Stimulated activated CD8-positive, alpha-beta memory T cell treated with anti-CD3 and anti-CD28 coated beads, Interleukin-12 subunit alpha, Interleukin-12 subunit beta, amount 100 ng/mL, for 4 hours (primary cell): ENCODE results near the gene TFCP2L1.

Experiments
- DNase-seq: peaks from one replicate; pipeline ENCODE4 v3.0.0-alpha.2; 2020; ENCODE audit warnings: low read depth

TFCP2L1 gene

DNA sequence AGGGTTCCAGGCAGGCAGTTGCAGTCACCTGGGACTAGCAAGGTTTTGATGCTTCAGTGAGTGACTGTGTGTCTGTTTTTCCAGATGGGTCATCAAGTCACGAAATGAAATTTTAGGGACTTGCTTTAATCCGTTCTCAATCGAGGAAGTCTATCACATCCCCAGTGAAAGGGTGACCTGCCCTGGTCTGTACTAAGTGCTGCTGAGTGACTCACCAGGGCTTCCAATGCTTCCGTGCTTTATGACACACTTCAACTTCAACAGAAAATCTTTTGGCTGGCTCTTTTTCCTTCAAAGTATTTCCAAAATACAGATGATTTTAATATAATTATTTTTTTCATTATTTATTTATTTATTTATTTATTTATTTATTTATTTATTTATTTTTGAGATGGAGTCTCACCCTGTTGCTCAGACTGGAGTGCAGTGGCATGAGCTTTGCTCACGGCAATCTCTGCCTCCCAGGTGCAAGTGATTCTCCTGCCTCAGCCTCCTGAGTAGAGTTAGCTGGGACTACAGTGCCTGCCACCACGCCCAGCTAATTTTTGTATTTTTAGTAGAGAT, 18.4 kb downstream of the TFCP2L1 start:
- DNase-seq: no peak

DNA sequence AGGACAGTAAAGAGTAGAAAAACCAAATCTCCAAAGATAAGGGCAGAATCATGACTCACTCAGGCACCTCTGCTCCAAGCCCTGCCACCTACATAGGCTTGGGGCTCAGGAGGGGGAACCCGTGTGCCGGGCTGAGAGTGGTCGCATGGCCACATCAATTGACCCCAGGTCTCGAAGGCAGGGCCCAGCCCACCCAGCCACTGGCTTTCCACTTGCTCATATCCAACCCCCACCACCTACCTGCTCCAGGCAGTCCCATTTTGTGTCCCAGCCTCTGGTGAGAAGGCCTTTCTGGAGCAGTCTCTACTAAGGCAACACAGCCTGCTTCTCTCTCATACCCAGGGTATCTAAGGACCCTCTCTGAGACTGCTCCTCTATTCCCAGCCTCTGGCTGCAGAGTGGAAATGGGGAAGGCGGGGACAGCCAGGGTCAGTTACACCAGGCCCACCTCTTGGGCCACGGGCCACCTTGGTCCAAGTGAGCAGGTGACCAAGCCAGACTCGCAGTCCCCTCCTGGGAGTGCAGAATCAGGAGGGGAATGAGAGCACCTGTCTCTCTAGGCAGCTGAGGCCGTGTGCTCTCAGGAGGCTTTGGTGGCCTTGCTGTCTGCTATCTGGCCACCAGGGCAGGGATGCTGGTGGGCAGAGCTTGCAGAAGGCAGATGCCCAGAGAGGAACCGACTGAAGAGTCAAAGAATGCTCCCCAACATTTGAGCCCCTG, 20.8 kb downstream of the TFCP2L1 start:
- DNase-seq: no peak

DNA sequence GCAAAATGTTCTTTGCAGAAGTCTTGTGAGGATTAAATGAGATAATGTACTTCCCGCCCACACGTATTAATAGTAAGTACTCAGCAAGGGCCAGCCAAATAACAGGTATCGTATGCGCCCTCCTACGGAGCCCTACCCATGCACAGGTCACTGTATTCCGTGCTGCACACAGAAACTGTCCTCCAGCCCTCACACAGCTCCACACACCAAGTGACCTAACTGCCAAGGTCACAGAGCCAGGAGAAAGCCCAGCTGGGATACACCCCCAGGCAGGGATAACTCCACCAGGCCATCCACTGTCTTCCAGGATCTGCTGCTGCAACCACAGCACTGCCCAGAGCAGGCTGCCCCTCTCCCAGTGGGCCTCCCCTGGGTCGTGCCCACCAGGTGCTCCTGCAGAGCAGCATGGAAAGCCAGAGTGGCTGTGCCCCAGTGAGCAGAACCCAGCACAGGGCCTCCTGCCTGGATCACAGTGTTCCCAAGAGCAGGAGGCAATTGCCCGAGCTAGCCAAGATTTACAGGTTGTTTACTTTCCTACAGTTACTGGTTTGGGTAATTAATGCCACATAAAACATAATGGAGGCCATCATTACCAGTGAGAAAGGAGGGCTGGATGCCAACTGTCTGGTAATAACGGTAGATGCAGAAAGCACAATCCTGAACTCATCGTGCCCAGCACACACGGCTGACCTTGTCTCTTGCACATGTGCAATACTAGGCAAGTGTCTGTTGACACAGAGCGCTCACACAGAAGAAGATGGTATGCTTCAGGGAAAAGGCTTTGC, 24.4 kb downstream of the TFCP2L1 start:
- no peak for DNase-seq

DNA sequence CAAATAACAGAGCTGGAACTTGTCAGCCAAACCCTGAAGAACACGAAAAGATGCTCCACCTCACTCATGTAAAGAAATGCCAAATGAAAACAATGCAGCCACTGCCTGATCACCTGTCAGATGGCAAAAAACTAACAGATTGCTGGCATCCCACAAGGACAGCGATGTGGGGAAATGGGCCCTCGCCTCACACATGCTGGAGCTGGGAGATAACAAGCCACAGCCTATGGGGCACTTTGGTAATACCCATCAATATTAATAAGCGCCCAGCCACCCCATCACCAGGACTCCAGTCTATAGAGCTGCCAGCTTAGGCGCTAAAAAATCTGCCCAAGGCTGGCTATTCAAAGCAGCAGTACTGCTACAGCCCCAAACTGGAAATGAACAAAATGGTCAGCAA, 27.0 kb downstream of the TFCP2L1 start:
- no peak for DNase-seq

DNA sequence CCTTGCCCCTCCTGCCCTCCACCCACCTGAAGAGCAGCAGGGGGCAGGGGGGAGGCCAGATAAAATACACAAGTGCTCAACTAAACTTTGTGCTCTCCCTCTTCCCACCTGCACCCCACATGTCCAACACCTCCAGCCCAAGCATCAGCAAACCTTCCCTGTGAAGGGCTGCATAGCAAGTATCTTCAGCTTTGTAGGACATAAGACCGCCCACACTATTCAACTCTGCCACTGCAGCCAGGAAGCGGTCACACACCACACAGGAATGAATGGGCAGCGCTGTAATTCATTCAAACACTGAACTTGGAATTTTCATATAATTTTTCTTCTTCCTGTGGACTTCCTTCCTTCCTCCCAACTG, 27.5 kb downstream of the TFCP2L1 start:
- no peak for DNase-seq

DNA sequence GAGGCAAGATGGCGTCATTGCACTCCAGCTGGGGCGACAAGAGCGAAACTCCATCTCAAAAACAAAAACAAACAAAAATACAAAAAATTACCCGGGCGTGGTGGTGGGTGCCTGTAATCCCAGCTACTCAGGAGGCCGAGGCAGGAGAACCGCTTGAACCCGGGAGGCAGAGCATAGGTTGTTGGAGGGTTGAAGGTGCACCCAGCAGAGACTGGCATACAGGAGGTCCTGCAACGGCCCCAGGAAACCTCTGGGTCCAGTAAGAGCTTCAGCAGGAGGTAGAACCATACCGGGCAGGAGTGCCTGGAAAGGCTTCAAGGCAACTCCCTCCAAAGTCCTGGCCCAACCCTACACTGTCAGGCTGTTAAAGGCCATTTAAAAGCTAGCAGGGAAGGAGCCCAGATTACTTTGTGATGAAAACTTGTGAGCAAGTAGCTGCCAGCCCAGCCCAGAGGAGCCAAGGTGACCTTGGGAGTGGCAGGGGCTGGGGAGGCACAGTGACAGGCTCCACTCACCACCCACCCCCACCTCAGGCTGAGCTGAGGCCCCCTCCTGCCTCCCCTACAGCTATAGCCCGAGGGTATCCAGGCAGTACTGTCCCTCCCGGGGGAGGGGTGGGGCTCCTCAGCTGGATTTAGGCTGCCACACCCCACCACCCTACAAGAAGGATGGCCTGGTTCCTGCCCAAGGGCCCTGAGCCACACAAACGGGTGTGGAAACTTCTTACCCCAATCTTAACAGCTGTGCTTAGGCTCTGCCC, 28.1 kb downstream of the TFCP2L1 start:
- DNase-seq: no peak

DNA sequence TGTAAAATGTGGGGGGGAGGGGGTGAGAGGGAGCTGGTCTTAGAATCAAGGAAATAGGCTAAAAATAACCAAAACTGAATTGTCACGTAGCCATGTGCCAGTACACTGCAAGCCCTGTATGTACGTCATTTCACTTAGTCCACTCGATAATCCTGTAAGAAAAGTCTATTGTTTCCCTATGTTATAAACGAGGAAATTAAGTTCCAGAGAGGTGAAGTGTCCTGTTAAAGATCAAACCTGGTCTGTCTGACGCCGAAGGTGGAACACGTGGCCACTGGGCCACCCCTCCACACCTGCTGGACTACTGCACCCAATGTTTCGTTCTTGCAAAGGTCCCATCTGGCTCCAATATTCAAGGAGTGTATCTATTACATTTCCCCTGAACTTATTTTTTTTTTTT, 29.6 kb downstream of the TFCP2L1 start:
- DNase-seq: no peak

DNA sequence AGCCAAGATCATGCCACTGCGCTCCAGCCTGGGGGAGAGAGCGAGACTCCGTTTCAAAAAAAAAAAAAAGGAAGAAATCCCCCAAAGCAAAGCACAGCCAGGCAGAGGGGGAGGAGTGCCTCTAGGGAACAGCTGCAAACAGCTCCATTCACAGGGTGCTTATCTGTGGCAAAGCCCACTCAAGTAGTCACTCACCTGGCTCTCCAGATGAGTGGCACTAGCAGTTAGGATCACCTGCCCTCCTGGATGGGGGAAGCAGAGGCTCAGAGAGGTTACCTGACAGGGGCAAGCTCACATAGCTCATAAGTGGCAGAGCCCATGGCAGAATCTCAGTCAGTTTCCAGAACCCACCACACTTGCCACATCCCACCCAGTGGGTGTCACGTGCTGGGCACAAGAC, 30.3 kb downstream of the TFCP2L1 start:
- no peak for DNase-seq

DNA sequence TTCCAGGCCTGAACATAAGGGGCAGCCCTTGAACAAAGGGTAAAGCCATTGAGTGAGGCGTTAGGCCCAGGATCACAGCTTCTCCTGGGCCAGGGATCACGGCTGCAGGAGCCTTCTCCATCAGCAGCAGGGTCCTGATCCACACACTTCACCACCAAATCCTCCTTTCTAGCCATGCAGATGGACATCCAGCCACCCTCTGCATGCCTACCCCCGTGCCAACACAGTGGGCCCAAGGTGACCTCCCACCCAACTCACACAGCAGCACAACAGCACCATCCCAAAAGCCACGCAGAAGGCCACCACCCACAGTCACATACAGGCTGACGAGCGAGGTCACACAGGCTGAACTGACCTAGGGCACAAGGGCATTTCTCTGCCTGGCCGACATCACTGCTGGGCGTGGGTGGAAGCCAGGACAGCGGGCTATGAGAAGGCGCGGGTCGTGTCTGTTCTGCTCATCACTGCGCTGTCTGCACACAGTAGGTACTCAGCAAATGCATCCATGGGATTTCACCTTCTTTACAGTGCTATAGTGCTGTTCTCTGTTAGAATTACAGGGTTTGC, 31.2 kb downstream of the TFCP2L1 start:
- no peak for DNase-seq

DNA sequence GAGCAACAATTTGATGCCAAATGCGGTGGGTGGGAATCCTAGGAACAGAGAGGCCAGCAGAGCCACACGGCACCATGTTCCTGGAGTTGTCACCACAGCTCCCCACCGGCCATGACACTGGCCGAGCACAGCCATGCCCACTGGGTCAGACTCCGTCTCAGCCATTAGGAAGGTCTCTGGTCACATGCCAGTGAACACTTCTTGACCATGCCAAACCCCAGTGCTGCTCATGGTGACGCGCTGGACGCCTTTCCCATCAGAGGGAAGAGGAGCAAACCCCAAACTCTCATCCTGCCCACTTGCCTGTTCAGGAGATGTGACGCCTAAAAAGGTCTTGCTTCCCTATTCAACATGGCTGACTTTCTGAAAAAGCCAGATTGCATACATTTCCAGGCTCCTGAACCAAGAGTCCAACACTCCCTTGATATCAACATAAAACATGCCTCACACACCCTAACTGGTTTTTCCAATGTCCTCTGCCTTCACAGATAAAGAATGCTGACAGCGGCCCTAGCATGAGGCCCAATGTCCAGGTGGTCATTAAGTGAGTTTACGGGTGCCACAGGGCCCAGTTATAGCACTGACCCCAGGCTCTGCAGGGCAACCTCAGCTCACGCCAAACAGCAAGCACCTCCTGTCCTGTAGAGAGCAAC, 31.9 kb downstream of the TFCP2L1 start:
- no peak for DNase-seq

DNA sequence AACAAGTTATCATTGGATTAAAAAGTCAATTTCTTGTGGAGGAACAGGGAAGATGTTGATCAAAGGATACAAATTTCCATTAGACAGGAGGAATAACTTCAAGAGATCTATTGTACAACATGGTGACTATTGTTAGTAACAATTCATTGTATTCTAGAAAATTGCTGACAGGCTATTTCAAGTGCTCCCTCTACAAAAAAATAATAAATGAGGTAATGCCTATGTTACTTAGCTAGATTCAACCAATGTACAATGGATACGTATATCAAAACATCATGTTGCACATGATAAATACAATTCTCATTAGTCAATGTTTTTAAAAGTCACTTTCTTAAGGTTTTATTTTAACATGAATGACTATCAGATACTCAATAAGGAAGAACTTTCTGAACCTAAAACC, 33.5 kb downstream of the TFCP2L1 start:
- no peak for DNase-seq

DNA sequence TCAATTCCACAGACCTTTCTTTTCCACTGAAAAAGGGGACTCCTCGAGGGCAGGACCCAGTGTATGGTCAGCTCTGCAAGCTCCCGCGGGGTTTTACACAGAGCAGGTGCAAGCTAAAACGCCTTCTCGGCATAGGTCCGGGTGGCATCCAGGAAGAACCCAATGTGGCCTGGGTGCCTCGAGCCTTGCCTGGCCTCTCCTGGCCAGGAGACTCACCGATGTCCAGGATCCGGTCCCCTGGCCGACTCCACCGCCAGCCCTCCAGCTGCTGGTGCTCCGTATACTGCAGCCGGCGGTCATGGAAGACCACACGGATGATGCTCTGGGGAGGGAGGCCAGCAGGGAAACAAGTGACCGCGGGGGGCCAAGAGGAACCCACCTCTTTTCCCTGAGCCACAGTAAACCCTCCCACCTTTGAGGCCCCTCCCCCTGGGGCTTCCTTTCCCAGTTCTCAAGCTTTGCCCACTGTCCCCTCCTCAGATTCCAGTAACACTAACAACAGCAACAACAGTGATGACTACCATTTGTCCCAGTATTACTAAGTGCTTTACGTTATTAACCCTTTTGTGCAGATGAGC, 36.1 kb downstream of the TFCP2L1 start:
- no peak for DNase-seq

DNA sequence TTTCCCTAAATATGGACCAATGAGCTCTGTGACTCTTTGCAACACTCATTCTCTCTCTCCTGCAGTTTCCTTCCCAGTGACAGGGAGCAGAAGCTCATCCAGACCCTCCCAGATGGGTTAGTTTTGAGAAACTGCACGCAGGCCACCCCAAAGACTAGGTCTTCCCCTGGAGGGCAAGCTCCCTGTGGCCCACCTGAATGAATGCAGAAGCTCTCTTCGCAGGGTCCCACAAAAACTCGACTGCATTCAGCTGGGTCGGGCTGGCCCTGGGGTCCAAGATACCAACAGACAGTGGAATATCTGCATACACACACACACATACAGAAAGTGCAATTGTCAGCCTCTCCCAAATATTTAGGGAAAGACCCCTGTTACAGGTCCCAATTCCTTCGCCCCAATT, 37.0 kb downstream of the TFCP2L1 start:
- no peak for DNase-seq

DNA sequence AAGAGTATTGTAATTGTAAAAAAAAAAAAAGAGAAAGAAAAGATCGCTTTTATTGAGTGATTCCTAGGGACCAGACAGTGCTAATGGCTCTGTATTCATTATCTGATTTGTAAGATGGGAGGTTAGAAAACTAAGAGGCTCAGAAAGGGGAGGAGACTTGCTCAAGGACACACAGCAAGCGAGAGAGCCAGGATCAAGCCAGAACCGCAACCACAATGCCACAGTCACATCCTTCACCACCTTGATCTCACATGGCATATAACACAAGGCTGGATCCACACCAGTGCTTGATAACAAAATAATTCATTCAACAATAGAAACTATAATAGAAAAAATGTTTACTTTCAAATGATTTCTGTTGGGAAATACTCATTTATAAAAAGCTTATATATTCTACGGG, 37.5 kb downstream of the TFCP2L1 start:
- no peak for DNase-seq

DNA sequence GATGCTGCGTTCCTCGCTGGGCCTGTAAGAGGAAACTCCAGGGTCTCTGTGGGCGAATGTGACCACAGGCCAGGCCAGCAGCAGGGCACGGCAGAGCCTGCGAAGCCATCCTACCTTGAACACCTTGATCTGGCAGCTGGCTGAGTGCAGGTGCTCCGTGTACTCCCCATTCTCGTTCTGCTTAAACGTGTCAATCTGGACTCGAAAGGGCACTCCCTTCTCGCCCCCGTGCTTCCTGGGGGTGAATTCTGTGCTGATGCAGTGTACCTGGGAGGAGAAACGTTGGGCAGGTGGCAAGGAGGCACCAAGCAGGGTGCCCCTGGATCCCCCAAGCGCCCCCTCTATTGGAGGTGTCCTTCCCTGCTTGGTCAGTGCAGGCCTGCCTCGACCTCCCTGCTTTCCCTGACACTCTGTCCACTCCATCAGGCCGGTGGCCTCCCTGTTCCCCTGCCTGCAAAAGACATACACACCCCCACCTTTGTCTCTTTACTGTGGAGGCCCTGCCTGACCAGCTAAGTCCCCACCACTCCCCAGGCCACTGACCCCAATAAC, 38.2 kb downstream of the TFCP2L1 start:
- DNase-seq: no peak

DNA sequence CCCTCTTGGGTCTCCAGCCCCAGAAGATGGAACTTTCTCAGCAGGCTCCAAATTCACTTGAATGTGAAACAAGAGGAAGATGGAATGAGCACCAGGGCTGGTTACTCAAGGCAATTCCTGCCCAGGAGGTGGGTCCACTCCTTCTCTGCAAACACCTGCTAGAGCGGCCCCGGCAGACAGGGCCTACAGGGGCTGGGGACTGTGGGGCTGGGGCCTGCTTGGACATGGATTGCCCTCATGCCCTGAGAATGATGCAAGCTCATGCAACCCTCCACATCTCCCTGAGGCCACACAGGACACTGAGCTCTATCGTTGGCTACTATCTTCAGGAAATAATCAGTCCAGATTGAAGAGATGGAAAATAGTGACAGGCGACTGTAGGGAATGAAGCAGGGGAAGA, 39.1 kb downstream of the TFCP2L1 start:
- no peak for DNase-seq

DNA sequence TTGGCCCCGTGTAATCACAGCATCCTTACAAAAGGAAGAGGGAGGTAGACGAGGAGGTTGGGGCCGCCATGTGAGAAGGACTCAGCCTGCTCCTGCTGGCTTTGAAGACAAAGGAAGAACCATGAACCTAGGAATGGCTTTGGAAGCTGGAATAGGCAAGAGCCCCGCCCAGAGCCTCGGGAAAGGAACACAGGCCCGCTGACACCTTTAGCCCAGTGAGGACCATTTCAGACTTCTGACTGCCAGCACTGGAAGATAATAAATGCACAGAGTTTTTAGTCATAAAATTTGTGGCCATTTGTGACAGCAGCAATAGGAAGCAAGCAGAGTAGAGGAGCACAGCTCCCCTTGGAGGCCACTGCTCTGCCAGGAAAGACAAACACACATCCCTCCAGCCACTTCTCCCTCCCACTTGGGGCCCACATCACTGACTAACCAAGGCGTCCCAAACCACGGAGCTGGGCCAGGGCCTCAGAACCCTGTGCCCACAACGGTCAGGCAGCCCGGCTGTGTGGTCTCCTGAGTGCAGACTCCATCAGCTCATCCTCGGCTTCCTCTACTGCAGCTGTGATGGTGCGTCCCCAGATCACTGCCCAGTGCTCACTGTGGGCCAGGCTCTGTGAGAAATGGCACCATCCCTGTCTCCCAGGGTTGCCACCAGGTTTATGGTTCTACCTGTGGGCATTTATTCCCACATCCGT, 39.7 kb downstream of the TFCP2L1 start:
- no peak for DNase-seq

DNA sequence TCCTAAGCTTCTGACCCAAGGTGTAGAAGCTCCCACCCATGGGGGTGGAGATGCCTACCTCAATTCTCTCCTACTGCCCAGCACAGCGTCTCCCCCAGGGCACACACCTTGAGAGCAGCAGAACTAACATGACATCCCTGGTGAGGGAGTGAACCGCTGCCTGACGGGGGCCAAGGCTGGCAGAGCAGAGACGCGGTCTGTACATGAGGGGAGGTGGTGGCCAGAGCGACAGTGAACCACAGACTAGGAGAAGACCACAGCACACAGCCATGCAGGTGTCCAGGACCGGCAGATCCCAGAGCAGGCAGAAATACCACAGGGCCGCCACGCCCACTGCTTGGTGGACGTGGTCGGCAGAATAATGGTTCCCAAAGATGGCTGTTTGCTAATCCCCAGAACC, 40.4 kb downstream of the TFCP2L1 start:
- no peak for DNase-seq

DNA sequence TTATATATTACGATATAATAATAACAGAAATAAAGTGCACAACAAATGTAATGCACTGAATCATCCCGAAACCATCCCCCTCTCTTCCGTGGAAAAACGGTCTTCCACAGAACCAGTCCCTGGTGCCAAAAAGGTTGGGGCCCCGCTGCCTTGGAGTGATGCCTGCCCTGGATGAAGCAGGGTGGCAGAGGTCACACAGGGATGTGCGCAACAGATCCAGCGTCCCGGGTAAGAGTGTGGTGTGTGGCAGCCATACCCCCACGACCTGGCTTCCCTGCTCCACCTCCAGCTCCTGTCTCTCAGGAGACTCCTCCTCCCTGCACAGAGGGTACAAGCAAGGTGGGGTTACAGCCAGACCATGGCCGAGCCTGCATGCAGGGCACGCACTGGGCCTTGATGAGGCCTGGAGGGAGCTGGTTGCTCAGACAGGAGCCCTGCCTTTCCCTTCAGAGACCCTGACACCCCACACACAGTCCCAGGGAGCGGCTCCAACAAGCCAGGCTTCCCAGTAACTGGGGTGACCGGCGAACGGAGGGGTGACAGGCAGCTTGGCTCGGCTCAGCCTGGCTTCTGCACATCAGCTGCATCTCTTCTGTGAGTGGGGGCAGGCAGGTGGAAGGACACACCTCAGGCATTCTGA, 41.1 kb downstream of the TFCP2L1 start:
- DNase-seq: no peak

DNA sequence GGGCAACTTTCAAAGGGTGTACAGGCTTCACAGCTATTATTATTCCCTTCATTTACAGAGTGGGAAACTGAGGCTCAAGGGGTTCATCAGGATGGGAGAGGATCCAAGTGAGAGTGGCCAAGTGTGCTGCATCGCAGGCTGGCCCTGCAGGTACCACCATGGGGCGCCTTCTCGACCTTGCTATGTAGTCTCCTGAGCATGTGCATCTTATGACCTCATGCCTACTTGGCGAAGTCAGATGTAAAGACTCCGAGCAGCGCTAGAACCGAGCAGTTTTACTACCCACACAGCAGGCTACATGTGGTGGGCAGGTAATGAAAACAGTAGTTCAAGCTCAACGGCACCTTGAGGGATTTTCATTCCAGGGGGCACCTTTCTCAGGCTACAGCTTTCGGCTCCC, 42.0 kb downstream of the TFCP2L1 start:
- no peak for DNase-seq
